BJ (cell line): ENCODE results near the gene MTMR11. TPM values are rescaled to one million over a fixed set of nuclear protein-coding genes. Genes with fewer than 3 reads are reported as not detected.
"Not testable (repeated sequence)": the region's sequence is repeated elsewhere in the genome, so short reads cannot be mapped to it uniquely, and the experiment has no call there.

Source experiments
- CTCF ChIA-PET: fragments of 350-600 bp; formaldehyde crosslinking; extraction: SDS; loops from one replicate; lab custom pipeline; 2021; ENCODE audit warnings: antibody characterized with exemption, inconsistent platforms; lab: Yijun Ruan, JAX
- POLR2A ChIA-PET: fragments of 300-600 bp; sonication (Branson Sonifier 250); formaldehyde crosslinking; extraction: SDS; loops from one replicate; lab custom pipeline; 2021; ENCODE audit warnings: antibody characterized with exemption; lab: Charles Lee
- DNase-seq: peaks from one replicate; pipeline ENCODE4 v3.0.0-alpha.2; 2011; ENCODE audit warnings: low read depth
- H3K27me3 ChIP-seq: 2 replicates; pipeline ENCODE4 v1.6.0; 2011; ENCODE audit warnings: low read length; ENCODE audit not compliant: control insufficient read depth, insufficient read depth
- H3K36me3 ChIP-seq: 2 replicates; pipeline ENCODE4 v1.5.1; 2011; ENCODE audit warnings: low read length; ENCODE audit not compliant: control insufficient read depth, insufficient read depth
- H3K4me3 ChIP-seq: 2 replicates; pipeline ENCODE4 v1.5.1; 2011; ENCODE audit warnings: low read depth, mild to moderate bottlenecking, control low read depth, low read length
- polyA plus RNA-seq: library from polyadenylated mRNA; depleted of rRNA; stranded (reverse); fragments of >200 nt; gene quantifications from 2 replicates; pipeline ENCODE4 v1.2.3, GENCODE V29; 2011
- TF ChIP-seq, protein P1 (sequence below): IDR thresholded peaks from 2 replicates; pipeline ENCODE4 v1.5.1; 2011; ENCODE audit warnings: low read depth, mild to moderate bottlenecking, control low read depth, inconsistent platforms, low read length, moderate library complexity; ENCODE audit not compliant: insufficient read depth

MTMR11 gene
- polyA plus RNA-seq, 1 experiment: 14.5 TPM

GRCh38 chr1:149965440-149965839, 28.8 kb upstream of the MTMR11 start:
- Histone ChIP-seq H3K27me3 (no peaks in the 10 kb centered on the region), H3K4me3 (no peak overlapping the region), H3K36me3 (peaks cover 18% of the 10 kb centered on the region)
- ChIA-PET POLR2A (no interaction called here), CTCF (no interaction called here)
- no peak for DNase-seq
- TF ChIP-seq, protein P1, sequence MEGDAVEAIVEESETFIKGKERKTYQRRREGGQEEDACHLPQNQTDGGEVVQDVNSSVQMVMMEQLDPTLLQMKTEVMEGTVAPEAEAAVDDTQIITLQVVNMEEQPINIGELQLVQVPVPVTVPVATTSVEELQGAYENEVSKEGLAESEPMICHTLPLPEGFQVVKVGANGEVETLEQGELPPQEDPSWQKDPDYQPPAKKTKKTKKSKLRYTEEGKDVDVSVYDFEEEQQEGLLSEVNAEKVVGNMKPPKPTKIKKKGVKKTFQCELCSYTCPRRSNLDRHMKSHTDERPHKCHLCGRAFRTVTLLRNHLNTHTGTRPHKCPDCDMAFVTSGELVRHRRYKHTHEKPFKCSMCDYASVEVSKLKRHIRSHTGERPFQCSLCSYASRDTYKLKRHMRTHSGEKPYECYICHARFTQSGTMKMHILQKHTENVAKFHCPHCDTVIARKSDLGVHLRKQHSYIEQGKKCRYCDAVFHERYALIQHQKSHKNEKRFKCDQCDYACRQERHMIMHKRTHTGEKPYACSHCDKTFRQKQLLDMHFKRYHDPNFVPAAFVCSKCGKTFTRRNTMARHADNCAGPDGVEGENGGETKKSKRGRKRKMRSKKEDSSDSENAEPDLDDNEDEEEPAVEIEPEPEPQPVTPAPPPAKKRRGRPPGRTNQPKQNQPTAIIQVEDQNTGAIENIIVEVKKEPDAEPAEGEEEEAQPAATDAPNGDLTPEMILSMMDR: no peak

- H3K27me3 ChIP-seq: no peaks in the 10 kb centered on the region
- TF ChIP-seq, protein P1: no peak
- DNase-seq: no peak
- ChIA-PET CTCF (interaction anchor here (1.4 to 3.2 kb wide), 3 partner anchors 15 to 89 kb away, joined by 7 to 44 read pairs (median 11); no protein-coding TSS in a partner anchor), POLR2A (no interaction called here)
- no peak overlapping the region for H3K4me3 ChIP-seq
- H3K36me3 ChIP-seq: peaks cover 19% of the 10 kb centered on the region
These were observed 26.7 kb upstream of the MTMR11 start for GRCh38 chr1:149963358-149963757.

GRCh38 chr1:149962736-149963135, 26.1 kb upstream of the MTMR11 start:
- Histone ChIP-seq H3K36me3 (peaks cover 19% of the 10 kb centered on the region), H3K4me3 (no peak overlapping the region)
- CTCF ChIA-PET: interaction anchor here (0.6 to 3.2 kb wide), 28 partner anchors 9 to 224 kb away, joined by 3 to 44 read pairs (median 4); partner anchors contain the start of gene MTMR11

GRCh38 chr1:149962039-149962647, 25.5 kb upstream of the MTMR11 start:
- no peaks in the 10 kb centered on the region for H3K27me3 ChIP-seq
- CTCF ChIA-PET: interaction anchor here (0.6 to 3.2 kb wide), 30 partner anchors 10 to 226 kb away, joined by 3 to 44 read pairs (median 4); partner anchors contain the start of gene MTMR11
- peak; percentile 26 for DNase-seq
- POLR2A ChIA-PET: no interaction called here
- peaks cover 18% of the 10 kb centered on the region for H3K36me3 ChIP-seq
- H3K4me3 ChIP-seq: no peak overlapping the region
- TF ChIP-seq, protein P1: peak; percentile 60

More at GRCh38 chr1:149962736-149963135, 26.1 kb upstream of the MTMR11 start:
- no peaks in the 10 kb centered on the region for H3K27me3 ChIP-seq
- TF ChIP-seq, protein P1: no peak
- no peak for DNase-seq
- POLR2A ChIA-PET: no interaction called here

DNA sequence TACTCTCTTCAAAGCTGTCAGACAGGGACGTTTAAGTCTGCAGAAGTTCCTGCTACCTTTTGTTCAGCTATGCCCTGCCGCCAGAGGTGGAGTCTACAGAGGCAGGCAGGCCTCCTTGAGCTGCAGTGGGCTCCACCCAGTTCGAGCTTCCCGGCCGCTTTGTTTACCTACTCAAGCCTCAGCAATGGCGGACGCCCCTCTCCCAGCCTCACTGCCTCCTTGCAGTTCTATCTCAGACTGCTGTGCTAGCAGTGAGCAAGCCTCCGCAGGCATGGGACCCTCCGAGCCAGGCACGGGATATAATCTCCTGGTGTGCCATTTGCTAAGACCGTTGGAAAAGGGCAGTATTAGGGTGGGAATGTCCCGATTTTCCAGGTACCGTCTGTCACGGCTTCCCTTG, 20.9 kb upstream of the MTMR11 start:
- CTCF ChIA-PET: interaction anchor here (0.6 kb wide), 1 partner anchor 194 kb away, joined by 3 read pairs; no protein-coding TSS in a partner anchor
- DNase-seq, H3K36me3 ChIP-seq, POLR2A ChIA-PET, H3K27me3 ChIP-seq, H3K4me3 ChIP-seq: not testable (repeated sequence)

- Histone ChIP-seq H3K4me3 (no peak overlapping the region), H3K36me3 (peaks cover 12% of the 10 kb centered on the region), H3K27me3 (no peaks in the 10 kb centered on the region)
- CTCF ChIA-PET: no interaction called here
- no peak for DNase-seq
- TF ChIP-seq, protein P1: no peak
- POLR2A ChIA-PET: no interaction called here
These were observed 13.2 kb upstream of the MTMR11 start for GRCh38 chr1:149949911-149950310.
